Measurements from ENCODE around the gene MRLN. TPM values are rescaled to one million over a fixed set of nuclear protein-coding genes. Genes with fewer than 3 reads are reported as not detected.
"Not testable (repeated sequence)": the region's sequence is repeated elsewhere in the genome, so short reads cannot be mapped to it uniquely, and the experiment has no call there.

The MRLN gene
- total RNA-seq, 3 donors from 2014 or later: not detected

DNA sequence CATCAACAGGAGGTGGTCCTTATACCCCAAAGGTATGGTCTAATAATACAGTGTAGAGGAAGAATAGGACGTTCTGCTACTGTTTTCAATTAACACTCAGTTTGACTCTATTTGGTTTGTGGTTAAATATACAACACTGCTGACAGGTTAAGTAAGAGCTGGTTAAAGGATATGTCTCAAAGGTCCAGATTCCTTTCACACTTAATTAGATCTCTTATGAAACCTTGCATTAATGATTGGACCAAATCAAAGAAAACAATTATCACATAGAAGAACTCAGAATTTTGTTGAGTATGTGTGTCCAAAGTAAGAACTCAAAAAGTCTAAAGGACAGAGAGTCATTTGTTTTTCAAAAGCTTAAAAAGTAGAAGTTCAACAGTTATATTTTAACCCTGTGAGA is 18.0 kb downstream of the MRLN start:
- intact Hi-C loops (cut with DNase I; ENCODE audit: low total_unique reads): no loop called here
- no peaks in the 10 kb centered on the region for H3K27me3 ChIP-seq
- TF ChIP-seq POLR2AphosphoS5 (IDR thresholded peaks at IDR 0.05): no peak
- TF ChIP-seq POLR2A (IDR thresholded peaks at IDR 0.05): no peak
- TF ChIP-seq, protein P1, sequence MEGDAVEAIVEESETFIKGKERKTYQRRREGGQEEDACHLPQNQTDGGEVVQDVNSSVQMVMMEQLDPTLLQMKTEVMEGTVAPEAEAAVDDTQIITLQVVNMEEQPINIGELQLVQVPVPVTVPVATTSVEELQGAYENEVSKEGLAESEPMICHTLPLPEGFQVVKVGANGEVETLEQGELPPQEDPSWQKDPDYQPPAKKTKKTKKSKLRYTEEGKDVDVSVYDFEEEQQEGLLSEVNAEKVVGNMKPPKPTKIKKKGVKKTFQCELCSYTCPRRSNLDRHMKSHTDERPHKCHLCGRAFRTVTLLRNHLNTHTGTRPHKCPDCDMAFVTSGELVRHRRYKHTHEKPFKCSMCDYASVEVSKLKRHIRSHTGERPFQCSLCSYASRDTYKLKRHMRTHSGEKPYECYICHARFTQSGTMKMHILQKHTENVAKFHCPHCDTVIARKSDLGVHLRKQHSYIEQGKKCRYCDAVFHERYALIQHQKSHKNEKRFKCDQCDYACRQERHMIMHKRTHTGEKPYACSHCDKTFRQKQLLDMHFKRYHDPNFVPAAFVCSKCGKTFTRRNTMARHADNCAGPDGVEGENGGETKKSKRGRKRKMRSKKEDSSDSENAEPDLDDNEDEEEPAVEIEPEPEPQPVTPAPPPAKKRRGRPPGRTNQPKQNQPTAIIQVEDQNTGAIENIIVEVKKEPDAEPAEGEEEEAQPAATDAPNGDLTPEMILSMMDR (IDR thresholded peaks at IDR 0.05): no peak
- no peak overlapping the region for H3K4me3 ChIP-seq
- no peaks in the 10 kb centered on the region for H3K4me1 ChIP-seq
- DNase-seq (ENCODE audit: low spot score in 2 of 2): no peak
- H3K9me3 ChIP-seq: no peaks in the 10 kb centered on the region
- no peak overlapping the region for H3K27ac ChIP-seq
- no peaks in the 10 kb centered on the region for H3K36me3 ChIP-seq

DNA sequence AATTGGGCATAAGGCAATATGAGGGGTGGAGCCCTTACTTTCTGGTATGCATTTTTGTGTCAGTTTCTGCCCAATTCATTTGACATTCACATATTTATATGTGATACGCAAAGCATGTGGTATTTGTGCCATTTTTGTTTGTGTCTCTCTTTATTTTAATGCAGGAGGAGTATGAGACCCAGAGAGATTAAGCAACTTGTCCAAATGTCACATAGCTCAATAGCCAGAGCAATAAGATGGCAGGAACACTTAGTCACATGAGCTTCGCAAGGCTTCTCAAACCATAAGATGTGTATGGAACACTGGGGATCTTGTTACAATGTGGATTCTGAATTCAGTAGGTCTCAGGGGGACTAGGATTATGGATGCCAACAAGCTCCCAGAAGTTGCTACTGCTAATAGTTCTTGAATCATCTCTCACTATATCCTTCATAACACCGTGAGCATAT is 19.2 kb downstream of the MRLN start:
- intact Hi-C loops (cut with DNase I; ENCODE audit: low total_unique reads): no loop called here
- no peak overlapping the region for H3K4me3 ChIP-seq
- no peak for DNase-seq (ENCODE audit: low spot score in 2 of 2)
- no peak for TF ChIP-seq POLR2AphosphoS5 (IDR thresholded peaks at IDR 0.05)
- no peak for TF ChIP-seq POLR2A (IDR thresholded peaks at IDR 0.05)
- TF ChIP-seq, protein P1 (IDR thresholded peaks at IDR 0.05): no peak
- no peaks in the 10 kb centered on the region for H3K9me3 ChIP-seq
- no peaks in the 10 kb centered on the region for H3K27me3 ChIP-seq
- H3K36me3 ChIP-seq: no peaks in the 10 kb centered on the region
- H3K4me1 ChIP-seq: no peaks in the 10 kb centered on the region
- H3K27ac ChIP-seq: no peak overlapping the region

DNA sequence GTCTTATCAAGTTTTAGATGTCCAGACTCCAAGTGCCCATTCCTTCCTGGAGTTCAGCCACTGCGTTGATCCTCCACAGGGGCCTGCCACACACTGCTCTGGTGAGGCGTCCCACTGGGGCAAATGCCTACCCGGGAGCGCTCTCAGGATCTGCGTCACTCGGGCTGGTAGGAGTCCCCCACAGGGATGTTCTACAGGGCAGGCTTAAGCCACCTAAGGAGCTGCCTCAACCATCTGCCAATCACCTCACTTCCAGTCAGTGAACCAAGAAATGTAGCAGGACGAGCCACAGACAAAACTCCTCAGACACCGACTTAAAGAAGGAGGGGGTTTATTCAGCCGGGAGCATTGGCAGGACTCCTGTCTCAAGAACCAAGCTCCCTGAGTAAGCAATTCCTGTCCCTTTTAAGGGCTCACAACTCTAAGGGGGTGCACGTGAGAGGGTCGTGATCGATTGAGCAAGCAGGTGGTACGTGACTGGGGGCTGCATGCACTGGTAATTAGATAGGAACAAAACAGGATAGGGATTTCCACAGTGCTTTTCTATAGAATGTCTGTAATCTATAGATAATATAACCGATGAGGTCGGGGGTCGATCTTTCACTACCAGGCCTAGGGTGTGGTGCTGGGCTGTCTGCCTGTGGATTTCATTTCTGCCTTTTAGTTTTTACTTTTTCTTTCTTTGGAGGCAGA is 19.8 kb downstream of the MRLN start:
- H3K4me3 ChIP-seq; H3K27ac ChIP-seq; H3K36me3 ChIP-seq; H3K9me3 ChIP-seq; DNase-seq (ENCODE audit: low spot score in 2 of 2); H3K27me3 ChIP-seq; intact Hi-C loops (cut with DNase I; ENCODE audit: low total_unique reads); H3K4me1 ChIP-seq: not testable (repeated sequence)

DNA sequence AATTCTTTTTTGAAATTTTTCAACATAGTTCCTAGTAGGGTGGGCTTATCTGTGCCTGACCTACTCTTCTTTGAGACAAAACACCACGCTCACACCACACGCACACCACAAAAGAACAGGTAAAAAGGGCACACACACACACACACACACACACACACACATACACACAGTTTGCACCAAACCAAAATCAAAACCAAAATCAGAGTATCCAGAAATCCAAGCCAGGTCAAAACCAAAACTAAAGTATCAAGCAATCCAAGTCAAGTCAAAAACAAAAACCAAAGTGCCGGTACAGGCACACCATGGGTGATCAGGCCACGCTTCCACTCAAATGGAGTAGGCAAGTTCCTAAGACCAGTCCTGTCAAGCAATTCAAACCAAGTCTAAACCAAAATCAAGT is 20.4 kb downstream of the MRLN start:
- H3K4me3 ChIP-seq; H3K4me1 ChIP-seq; H3K27me3 ChIP-seq; H3K36me3 ChIP-seq; intact Hi-C loops (cut with DNase I; ENCODE audit: low total_unique reads); DNase-seq (ENCODE audit: low spot score in 2 of 2); H3K9me3 ChIP-seq; H3K27ac ChIP-seq: not testable (repeated sequence)

DNA sequence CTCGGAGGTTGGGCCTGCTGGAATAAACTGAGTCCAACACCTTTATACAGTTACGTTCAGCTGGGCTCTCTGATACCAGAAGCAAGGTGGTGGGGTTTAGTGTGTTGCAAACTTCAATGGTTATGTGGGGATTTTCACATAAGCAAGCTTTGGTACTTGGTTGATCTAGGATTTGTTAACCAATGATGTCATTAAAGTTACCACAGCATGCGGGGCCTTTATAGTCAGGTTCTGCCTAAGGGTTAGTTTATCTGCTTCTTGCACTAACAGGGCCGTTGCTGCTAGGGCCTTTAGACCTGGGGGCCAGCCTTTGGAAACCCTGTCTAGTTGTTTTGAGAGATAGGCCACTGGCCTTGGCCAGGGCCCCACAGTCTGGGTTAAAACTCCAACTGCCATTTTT is 24.1 kb downstream of the MRLN start:
- H3K27ac ChIP-seq; H3K4me3 ChIP-seq; H3K9me3 ChIP-seq; DNase-seq (ENCODE audit: low spot score in 2 of 2); H3K27me3 ChIP-seq; intact Hi-C loops (cut with DNase I; ENCODE audit: low total_unique reads); H3K36me3 ChIP-seq; H3K4me1 ChIP-seq: not testable (repeated sequence)

DNA sequence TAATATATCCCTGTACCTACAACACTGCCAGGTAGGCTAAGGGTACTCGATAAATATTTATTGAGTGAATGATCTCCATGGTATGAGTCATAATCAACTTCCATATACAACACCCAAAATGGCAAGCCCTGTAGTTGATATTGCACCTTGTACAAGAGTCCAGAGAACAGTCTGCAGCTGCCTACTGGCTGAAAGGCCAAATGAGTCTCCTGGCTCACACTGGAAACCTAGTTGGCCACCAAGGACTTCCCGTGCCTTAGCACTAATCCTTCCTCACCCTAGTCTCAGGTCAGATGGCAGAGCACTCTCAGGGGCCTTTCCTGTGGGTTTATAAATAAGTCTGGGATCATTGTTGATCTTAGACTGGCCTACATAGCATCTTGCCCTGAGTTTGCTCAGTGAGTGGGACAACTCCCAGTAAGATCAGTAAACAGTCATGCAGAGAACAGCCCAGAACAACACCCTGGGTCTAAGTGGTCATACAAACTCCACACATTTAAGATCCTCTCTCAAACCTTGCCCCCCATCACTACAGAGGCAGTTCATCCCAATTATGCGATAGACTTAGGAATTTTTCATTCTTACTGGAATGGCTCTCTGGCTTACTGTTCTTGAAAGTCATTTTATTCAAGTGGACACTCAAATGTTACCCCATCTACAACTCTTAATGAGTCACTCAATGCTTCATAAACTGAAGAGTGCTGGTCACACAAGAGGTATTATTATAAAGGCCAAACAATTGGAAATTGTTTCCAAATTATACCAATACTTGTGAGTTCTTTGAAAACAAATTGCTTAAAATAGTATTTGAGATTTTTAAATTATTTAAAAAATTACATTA is 28.9 kb downstream of the MRLN start:
- no peaks in the 10 kb centered on the region for H3K9me3 ChIP-seq
- no peak for DNase-seq (ENCODE audit: low spot score in 2 of 2)
- no peak overlapping the region for H3K27ac ChIP-seq
- H3K4me3 ChIP-seq: no peak overlapping the region
- TF ChIP-seq POLR2AphosphoS5 (IDR thresholded peaks at IDR 0.05): no peak
- TF ChIP-seq, protein P1 (IDR thresholded peaks at IDR 0.05): no peak
- no peak for TF ChIP-seq POLR2A (IDR thresholded peaks at IDR 0.05)
- no peaks in the 10 kb centered on the region for H3K4me1 ChIP-seq
- H3K27me3 ChIP-seq: no peaks in the 10 kb centered on the region
- intact Hi-C loops (cut with DNase I; ENCODE audit: low total_unique reads): no loop called here
- H3K36me3 ChIP-seq: no peaks in the 10 kb centered on the region

Measured in breast epithelium (tissue), 4 donors.